ENCODE data around the gene PTPN14.

DNA sequence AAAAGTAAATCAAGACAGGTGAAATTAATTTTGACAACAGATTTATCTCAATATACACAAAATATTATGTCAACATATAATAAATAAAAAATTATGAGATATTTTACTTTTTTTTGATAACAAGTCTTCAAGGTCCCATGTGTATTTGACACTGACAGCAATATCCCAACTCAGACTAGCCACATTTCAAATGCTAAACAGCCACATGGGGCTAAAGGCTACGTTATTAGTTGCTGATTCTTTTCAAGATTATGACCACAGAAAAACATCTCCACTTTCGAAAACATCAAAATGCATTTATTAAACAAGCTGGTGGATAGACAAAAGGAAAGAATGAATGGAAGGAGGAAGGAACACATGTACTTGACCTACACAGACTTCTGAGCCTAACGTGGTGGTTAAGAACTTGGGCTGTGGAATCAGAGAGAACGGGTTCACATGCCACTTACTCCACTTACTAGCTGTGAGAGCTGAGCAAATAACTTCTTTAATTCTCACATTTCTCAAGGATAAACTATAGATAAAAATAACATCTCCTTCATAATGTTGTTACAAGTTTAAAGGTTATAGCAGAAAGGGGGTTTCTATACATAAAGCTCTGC, 13.4 kb downstream of the PTPN14 start:
- TF ChIP-seq, protein P1, sequence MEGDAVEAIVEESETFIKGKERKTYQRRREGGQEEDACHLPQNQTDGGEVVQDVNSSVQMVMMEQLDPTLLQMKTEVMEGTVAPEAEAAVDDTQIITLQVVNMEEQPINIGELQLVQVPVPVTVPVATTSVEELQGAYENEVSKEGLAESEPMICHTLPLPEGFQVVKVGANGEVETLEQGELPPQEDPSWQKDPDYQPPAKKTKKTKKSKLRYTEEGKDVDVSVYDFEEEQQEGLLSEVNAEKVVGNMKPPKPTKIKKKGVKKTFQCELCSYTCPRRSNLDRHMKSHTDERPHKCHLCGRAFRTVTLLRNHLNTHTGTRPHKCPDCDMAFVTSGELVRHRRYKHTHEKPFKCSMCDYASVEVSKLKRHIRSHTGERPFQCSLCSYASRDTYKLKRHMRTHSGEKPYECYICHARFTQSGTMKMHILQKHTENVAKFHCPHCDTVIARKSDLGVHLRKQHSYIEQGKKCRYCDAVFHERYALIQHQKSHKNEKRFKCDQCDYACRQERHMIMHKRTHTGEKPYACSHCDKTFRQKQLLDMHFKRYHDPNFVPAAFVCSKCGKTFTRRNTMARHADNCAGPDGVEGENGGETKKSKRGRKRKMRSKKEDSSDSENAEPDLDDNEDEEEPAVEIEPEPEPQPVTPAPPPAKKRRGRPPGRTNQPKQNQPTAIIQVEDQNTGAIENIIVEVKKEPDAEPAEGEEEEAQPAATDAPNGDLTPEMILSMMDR (IDR thresholded peaks at IDR 0.05) = no peak
- no peak for TF ChIP-seq POLR2A (IDR thresholded peaks at IDR 0.05)
